Kidney (tissue), 14 donors: ENCODE data around the gene ABHD10. TPM values are rescaled to one million over a fixed set of nuclear protein-coding genes. Genes with fewer than 3 reads are reported as not detected.

Experiments
- DNase-seq, 5 donors: peaks; one replicate each; pipeline ENCODE4 v3.0.0-alpha.2; 2013 to 2020
- FAIRE-seq: peaks from 2 replicates; lab custom pipeline; 2012; peaks lifted over from hg19 to GRCh38; lab: Jason Lieb, UNC
- H3K27ac ChIP-seq, 2 donors: one replicate each; pipeline ENCODE4 v1.7.0; 2013; ENCODE audit warnings: low read depth in 2 of 2, low read length in 2 of 2, inconsistent platforms in 1 of 2
- H3K27me3 ChIP-seq: one replicate; pipeline ENCODE4 v1.7.1; 2013; ENCODE audit warnings: low read length, inconsistent platforms; ENCODE audit not compliant: control insufficient read depth, insufficient read depth
- H3K36me3 ChIP-seq, 3 donors: one replicate each; pipeline versions ENCODE4 v1.7.0 to v1.7.1; 2013; ENCODE audit warnings: low read length in 3 of 3, control low read depth in 1 of 3, inconsistent platforms in 1 of 3; ENCODE audit not compliant: insufficient read depth in 3 of 3, control insufficient read depth in 2 of 3
- H3K4me1 ChIP-seq, 3 donors: one replicate each; pipeline versions ENCODE4 v1.7.0 to v1.7.1; 2013; ENCODE audit warnings: low read length in 3 of 3, inconsistent platforms in 1 of 3, low read depth in 1 of 3; ENCODE audit not compliant: control insufficient read depth in 2 of 3, insufficient read depth in 2 of 3
- H3K4me3 ChIP-seq, 3 donors: one replicate each; pipeline versions ENCODE4 v1.7.0 to v1.8.1; 2013; ENCODE audit warnings: low read length in 3 of 3, control low read depth in 1 of 3, inconsistent platforms in 1 of 3
- H3K9ac ChIP-seq, 3 donors: one replicate each; pipeline versions ENCODE4 v1.7.0 to v1.7.1; 2013; ENCODE audit warnings: low read length in 3 of 3, control low read depth in 1 of 3, inconsistent platforms in 1 of 3
- H3K9me3 ChIP-seq, 3 donors: one replicate each; pipeline versions ENCODE4 v1.7.0 to v1.7.1; 2013; ENCODE audit warnings: low read length in 3 of 3, control low read depth in 1 of 3, inconsistent platforms in 1 of 3; ENCODE audit not compliant: control insufficient read depth in 2 of 3, insufficient read depth in 1 of 3
- intact Hi-C: fragments of 100-400 bp; cut with DNase I; formaldehyde crosslinking; loops from one replicate; pipeline ENCODE4 v1.11.1; 2022
- polyA plus RNA-seq: library from polyadenylated mRNA; stranded (reverse); fragments of 350-450 nt; fragmentation: Illumina TruSeq; extraction: RNeasy Lipid Tissue Mini Kit (QIAGEN cat#74804); gene quantifications from one replicate; pipeline ENCODE4 v1.2.3, GENCODE V29; 2014; ENCODE audit warnings: low read depth, low replicate concordance; ENCODE audit not compliant: insufficient read depth
- total RNA-seq: library from RNA; stranded (reverse); fragmentation: NEBNext Ultra II Directional; extraction: Animal tissue kit (Norgen Biotek cat#: 25700); gene quantifications from one replicate; pipeline ENCODE4 v1.2.1, GENCODE V29; 2021
- TF ChIP-seq, protein P1 (sequence below): IDR thresholded peaks from 3 replicates; pipeline ENCODE4 v1.5.1; 2012; ENCODE audit warnings: mild to moderate bottlenecking, moderate library complexity, borderline replicate concordance; ENCODE audit not compliant: insufficient read depth; ENCODE audit errors: extremely low read depth
- donor health status: control.
- donor health status: control.
- donor health status: control.
- donor health status: control.
- donor health status: control.
- donor health status: DM: yes; HTN: yes; CAD: no.
- donor health status: Normal renal cell carcinoma (clear cell type).

Gene ABHD10
- total and polyA plus RNA-seq, 2 donors from 2014 or later = 30.9 to 53.2 TPM

DNA sequence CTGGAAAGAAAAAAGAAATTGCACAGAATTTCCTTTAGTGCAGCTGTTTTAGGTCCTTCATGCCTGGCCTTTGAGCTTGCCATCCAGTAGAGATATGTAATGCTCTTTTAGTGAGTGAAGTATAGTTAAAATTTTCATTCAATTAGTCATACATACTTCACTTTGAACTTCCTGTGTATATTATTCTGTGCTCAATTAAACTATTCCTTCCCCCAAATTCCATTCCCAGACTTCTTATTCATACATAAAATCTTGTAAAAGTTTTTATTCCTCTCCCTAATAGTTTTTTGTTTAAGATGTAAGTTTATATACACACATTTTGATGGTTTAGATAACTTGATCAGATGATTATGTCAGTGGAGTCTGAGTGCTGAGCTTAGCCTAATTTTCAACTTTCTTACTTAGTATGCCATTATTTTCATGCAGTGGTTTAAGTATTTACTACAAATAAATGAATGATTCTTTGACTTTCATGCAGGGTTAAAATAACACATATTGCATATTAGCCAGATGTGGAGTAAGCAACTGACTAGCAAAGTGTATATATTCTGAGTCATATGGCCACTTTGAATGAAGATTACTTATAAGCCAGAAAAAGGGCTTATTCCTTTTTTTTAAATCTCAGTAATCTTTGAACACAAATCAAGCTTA lies 42.5 kb upstream of the ABHD10 start:
- peaks cover 3 to 35% (median 18%) of the 10 kb centered on the region in 3 donors for H3K36me3 ChIP-seq
- H3K27ac ChIP-seq = no peak overlapping the region
- FAIRE-seq (no peak), DNase-seq (peak in 1 of 5 donors; percentile 12)
- peaks cover 0 to 2% (median 0%) of the 10 kb centered on the region in 3 donors for H3K4me1 ChIP-seq
- intact Hi-C loops = no loop called here
- no peaks in the 10 kb centered on the region for H3K9me3 ChIP-seq
- no peak overlapping the region for H3K4me3 ChIP-seq
- no peaks in the 10 kb centered on the region for H3K27me3 ChIP-seq
- H3K9ac ChIP-seq = no peak overlapping the region
- TF ChIP-seq, protein P1, sequence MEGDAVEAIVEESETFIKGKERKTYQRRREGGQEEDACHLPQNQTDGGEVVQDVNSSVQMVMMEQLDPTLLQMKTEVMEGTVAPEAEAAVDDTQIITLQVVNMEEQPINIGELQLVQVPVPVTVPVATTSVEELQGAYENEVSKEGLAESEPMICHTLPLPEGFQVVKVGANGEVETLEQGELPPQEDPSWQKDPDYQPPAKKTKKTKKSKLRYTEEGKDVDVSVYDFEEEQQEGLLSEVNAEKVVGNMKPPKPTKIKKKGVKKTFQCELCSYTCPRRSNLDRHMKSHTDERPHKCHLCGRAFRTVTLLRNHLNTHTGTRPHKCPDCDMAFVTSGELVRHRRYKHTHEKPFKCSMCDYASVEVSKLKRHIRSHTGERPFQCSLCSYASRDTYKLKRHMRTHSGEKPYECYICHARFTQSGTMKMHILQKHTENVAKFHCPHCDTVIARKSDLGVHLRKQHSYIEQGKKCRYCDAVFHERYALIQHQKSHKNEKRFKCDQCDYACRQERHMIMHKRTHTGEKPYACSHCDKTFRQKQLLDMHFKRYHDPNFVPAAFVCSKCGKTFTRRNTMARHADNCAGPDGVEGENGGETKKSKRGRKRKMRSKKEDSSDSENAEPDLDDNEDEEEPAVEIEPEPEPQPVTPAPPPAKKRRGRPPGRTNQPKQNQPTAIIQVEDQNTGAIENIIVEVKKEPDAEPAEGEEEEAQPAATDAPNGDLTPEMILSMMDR = no peak

DNA sequence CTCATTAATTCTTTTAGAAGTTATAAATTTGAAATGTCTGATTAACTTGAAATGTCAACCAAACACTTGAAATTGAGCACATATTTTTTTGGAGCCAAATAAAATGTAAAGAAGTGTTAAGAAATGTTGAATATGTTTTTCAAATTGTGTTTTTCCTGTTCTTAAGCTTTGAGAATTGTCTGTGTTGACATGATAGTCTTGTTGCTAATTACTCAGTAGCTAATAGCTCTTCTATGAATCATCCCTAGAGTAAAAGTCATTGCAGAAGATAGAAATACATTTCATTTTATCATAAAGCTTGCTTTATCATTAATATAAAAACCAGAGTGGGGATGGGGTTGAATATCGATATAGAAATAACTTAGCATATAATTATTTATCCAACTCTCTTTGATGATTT lies 41.9 kb upstream of the ABHD10 start:
- H3K4me3 ChIP-seq = no peak overlapping the region
- TF ChIP-seq, protein P1 = no peak
- no peaks in the 10 kb centered on the region for H3K9me3 ChIP-seq
- no peak overlapping the region for H3K9ac ChIP-seq
- H3K36me3 ChIP-seq = peaks cover 3 to 31% (median 18%) of the 10 kb centered on the region in 3 donors
- peaks cover 0 to 2% (median 0%) of the 10 kb centered on the region in 3 donors for H3K4me1 ChIP-seq
- intact Hi-C loops = no loop called here
- FAIRE-seq = peak; percentile 63
- no peak for DNase-seq
- H3K27me3 ChIP-seq = no peaks in the 10 kb centered on the region
- no peak overlapping the region for H3K27ac ChIP-seq

DNA sequence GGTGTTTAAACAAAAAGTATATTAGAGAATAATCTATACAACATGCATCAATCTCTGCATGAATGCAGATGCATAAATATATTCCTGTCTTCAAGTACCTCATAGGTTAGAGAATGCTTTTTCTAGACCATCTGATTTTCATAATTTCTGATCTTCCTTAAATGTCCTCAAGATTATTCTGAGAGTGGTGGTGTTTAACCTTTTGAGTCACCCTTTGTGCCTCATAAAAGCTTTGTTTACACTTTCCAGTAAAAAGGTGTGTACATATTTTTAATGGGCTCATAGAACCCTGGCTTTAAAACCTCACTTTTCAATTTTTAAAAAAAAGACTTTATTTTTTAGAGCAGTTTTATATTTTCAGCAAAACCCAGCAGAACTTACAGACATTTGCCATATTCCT lies 41.0 kb upstream of the ABHD10 start:
- DNase-seq = no peak
- TF ChIP-seq, protein P1 = no peak

DNA sequence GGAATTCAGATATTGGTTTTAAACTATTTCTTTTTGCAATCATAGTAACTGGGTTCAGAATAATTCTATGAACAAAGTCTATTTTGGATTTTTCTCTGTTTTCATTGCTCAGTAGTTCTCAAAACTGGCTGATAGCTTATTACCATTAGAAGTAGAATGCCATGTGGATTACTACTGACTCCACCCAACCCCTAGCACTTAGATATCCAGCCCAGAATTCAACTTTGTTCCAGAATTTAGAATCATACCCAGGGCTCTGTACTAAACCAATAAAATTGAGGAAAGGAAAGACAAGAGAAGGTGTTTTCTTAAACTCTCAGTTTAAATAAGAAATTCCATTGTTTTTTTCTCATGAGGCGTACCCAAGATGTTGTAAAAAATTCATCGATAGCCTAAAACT lies 39.0 kb upstream of the ABHD10 start:
- TF ChIP-seq, protein P1 = no peak
- DNase-seq = no peak
- no peak for FAIRE-seq
- no peak overlapping the region for H3K9ac ChIP-seq
- H3K27me3 ChIP-seq = no peaks in the 10 kb centered on the region
- no peak overlapping the region for H3K27ac ChIP-seq
- intact Hi-C loops = no loop called here
- H3K4me1 ChIP-seq = peaks cover 0 to 2% (median 0%) of the 10 kb centered on the region in 3 donors
- H3K9me3 ChIP-seq = no peaks in the 10 kb centered on the region
- H3K4me3 ChIP-seq = no peak overlapping the region
- H3K36me3 ChIP-seq = peaks cover 6 to 36% (median 21%) of the 10 kb centered on the region in 3 donors

More for the DNA sequence above, 41.0 kb upstream of the ABHD10 start:
- H3K4me3 ChIP-seq = no peak overlapping the region
- no peaks in the 10 kb centered on the region for H3K9me3 ChIP-seq
- no peak overlapping the region for H3K9ac ChIP-seq
- H3K27ac ChIP-seq = no peak overlapping the region
- intact Hi-C loops = no loop called here
- H3K27me3 ChIP-seq = no peaks in the 10 kb centered on the region
- no peak for FAIRE-seq
- peaks cover 0 to 2% (median 0%) of the 10 kb centered on the region in 3 donors for H3K4me1 ChIP-seq
- H3K36me3 ChIP-seq = peaks cover 3 to 32% (median 21%) of the 10 kb centered on the region in 3 donors
